ENCODE results near the gene FAM210B.

- no peak for TF ChIP-seq CTCF (IDR thresholded peaks at IDR 0.05; ENCODE audit: insufficient read depth, low read length, poor library complexity, severe bottlenecking)
- TF ChIP-seq EZH2phosphoT487 (conservative IDR thresholded peaks at IDR 0.05; ENCODE audit: low read length), result no peak
Measured at GRCh38 chr20:56376331-56376730, 17.6 kb downstream of the FAM210B start.
